ENCODE measurements around the gene ZNF532.
"Not testable (repeated sequence)": the region's sequence is repeated elsewhere in the genome, so short reads cannot be mapped to it uniquely, and the experiment has no call there.

ZNF532 gene

DNA sequence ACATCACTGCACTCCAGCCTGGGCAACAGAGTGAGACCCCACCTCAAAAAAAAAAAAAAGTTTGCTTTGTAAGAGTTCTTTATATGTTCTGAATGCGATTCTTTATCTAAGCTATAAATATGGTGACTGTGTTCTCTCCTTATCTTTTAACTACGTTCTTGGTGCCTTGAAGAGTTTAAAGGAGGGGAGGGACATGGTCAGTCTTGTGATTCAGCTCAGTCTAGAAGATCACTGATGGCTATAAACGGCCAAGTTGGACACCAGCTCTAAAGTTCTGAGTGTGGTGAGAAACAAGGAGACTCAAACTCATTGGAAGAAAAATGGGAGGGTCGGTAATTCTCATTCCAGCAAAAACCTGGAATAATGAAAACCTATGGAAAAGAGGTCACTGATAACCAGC, 146.6 kb downstream of the ZNF532 start:
- no peak for DNase-seq

DNA sequence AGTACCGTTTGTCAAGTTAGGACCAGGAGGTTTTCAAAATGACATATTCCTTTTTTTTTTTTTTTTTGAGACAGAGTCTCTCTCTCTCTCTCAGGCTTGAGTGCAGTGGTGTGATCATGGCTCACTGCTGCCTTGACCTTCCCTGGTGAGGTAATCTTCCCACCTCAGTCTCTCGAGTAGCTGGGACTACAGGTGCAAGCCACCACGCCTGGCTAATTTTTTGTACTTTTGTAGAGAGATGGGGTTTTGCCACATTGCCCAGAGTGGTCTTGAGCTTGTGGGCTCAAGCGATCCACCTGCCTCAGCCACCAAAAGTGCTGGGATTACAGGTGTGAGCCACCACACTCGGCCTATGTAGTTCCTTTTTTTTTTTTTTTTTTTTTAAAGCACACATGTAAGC, 147.1 kb downstream of the ZNF532 start:
- no peak for DNase-seq

DNA sequence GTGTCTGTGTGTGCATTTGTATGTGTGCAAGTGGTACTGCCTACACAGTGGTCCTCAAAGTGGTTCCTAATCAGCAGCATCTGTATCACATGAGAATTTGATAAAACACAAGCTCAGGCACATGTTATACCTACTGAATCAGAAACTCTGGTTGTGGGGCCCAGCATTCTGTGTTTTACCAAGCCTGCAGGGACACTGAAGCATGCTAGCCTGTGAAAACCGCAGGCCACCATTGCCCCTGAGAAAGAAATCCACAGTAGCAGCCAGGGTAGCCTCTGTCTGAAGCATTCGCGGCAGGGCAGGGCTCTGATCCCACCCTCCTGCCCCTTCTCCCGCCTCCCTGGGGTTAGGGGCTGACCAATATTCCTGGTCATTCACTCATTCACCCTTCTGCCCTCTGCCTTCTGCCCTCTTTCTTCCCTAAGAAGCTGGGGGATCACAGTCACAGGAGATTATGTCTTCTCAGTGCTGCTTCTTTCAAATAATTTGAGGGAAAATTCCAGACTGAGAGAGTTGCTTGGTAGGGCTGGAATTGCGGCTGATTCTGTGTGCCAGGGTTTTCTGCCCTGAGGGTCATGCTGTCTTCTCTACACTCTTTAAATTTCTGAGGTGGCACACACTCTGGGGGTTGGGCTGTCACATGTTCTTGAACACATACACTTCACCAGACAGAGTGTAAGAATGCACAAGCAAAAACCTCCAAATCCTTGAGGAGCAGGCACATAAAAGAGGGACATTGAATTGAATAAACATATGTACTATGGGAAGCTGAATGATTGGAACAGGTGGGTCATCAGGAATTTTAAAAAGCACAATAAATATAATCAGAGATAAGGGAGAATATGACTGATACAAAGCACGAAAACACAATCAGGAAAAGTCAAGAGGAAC, 148.4 kb downstream of the ZNF532 start:
- no peak for DNase-seq

- no peak for DNase-seq
Measured at GRCh38 chr18:59013744-59014143, 149.1 kb downstream of the ZNF532 start.

GRCh38 chr18:59015531-59016152, 151.0 kb downstream of the ZNF532 start:
- DNase-seq: no peak

GRCh38 chr18:59021500-59021899, 156.8 kb downstream of the ZNF532 start:
- no peak for DNase-seq

DNA sequence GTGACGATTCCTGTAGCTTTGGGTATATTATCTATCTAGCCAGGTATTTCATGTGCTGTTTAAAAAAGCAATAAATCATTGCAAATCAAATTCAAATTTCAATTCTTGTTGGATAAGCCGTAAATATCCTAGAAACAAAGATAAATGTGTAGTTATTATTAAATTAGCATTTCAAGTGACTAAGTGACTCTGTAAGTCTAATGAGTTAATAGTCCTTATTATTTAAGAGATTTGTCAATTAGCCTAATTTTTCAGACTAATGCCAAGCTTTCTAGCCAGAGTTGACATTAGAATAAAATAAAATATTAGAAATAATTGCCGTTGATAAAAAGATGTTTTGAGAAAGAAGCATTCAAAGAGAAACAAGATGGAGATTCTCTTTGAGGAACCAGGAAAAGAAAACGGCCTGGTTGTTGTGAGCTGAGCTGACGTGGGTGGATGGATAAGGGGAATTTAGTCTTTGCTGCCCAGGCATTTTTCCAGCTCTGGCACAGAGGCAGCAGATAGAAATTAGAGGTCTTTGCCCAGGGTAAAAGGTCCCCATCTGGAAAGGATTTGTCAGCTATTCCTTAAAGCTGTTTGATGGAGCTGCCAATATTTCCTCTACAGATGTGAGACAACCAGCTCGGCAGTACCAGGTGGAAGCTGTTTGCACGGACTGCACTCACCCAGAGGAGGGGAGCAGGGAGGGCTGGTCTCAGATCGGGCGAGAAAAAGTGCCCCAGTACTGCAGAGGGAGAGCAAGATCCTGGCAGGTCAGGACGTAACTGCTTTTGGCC, 157.7 kb downstream of the ZNF532 start:
- DNase-seq: no peak

GRCh38 chr18:59024829-59025228, 160.2 kb downstream of the ZNF532 start:
- no peak for DNase-seq

DNA sequence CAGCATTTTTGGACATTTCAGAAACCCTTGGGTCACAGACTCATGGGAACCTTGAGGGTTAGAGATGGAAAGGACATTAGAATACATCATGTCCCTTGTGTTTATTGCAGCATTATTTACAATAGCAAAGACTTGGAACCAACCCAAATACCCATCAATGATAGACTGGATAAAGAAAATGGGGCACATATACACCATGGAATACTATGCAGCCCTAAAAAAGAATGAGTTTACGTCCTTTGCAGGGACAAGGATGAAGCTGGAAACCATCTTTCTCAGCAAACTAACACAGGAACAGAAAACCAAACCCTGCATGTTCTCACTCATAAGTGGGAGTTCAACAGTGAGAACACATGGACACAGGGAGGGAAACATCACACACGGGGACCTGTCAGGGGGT, 160.9 kb downstream of the ZNF532 start:
- not testable (repeated sequence) for DNase-seq

GRCh38 chr18:59026364-59026763, 161.7 kb downstream of the ZNF532 start:
- DNase-seq: no peak

- DNase-seq: no peak
Measured at GRCh38 chr18:59026831-59027410, 162.2 kb downstream of the ZNF532 start.

DNA sequence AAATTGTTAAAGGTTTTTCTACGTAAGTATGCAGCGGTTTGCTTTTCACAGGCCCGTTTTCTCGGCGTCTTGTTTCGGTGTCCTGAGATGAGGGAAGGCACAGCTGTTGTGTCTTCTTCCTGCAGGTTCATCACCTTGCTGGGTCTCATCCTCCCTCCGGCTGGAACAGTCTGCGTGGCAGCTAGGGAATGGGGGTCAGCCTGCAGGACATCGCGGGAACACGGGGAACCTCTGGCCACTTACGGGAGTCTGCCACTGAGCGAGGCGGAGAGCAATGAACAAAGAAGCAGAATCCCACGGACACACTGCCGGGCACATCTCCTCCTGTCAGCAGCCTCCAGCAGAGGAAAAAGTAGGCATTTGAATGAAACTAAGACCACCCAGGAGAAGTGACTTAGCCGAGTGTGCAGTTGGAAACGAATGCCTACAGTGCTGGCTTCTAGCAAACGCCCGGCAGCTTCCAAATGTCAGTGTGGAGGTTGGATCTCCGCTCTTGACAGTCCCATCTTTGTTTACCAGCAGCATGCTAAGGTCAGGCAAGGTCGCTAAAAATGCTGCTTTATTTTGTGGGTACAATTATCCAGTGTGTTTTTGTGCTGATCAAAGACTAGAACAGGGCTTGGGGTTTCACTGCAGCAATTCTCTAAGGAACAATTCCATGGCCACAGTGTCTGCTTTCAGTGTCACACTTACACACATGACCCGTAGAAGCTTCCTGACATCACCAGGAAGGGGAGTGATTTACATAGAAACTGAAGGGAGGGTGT, 165.2 kb downstream of the ZNF532 start:
- DNase-seq: no peak

GRCh38 chr18:59032308-59032707, 167.6 kb downstream of the ZNF532 start:
- DNase-seq: no peak

DNA sequence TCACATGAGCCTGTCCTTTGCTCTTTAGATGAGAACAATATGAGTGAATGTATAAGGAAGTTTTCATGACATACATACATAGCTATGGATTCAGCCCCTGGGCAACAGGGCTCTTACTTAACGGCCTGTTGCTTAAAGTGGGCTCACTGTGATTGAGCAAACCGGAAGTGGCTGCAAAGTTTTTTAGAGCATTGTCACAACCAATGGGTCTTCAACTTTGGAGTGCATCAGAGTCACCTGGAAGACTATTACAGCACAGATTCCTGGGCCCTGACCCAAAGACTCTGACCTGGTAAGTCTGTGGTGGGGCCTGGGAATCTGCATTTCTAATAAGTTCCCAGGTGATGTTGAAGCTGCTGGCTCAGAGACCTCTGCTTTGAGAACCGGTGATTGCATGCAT, 168.7 kb downstream of the ZNF532 start:
- DNase-seq: no peak

- DNase-seq: no peak
Measured at GRCh38 chr18:59033974-59034373, 169.3 kb downstream of the ZNF532 start.

DNA sequence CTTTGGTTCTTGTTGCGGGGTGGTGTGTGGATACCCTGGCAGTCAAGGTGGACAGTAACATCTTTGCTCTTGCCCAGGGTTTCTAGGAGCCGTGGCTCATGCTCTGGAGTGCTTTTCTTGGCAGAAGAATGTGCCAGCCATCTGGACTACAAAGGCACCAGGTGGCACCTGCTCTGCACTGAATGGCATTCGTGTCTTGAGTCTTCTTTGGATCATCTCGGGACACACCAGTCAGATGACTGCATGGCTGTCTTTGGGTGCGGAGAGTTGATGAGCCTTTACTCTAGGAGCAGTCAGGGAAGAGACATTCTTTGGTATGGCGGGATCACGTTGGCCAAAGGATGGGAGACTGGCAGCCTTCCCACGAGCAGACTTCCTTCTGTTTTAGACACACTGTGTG, 170.9 kb downstream of the ZNF532 start:
- DNase-seq: no peak

Data from fibroblast of skin of back (primary cell).